ENCODE measurements around the gene UBE2U. TPM values are rescaled to one million over a fixed set of nuclear protein-coding genes. Genes with fewer than 3 reads are reported as not detected.

Gene UBE2U
- total and polyA plus RNA-seq, 2 experiments from 2014 or later: not detected

DNA sequence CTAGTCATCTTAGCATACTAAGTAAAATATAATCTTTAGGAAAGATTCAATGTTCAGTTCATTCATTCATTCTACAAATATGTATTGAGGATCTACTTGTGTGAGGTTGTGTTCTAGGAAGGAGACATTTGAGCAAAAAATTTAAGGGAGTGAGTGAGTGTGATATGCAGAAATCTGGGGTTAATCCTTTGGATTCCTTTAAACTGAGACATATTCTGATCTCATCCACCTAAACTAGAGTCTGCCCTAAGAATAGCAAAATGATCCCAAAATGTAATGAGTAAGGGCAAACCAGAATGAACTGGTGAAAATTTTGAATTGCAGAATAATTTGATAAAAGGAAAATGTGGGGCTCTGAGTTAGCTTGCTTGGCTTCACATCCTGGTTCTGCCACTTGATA lies 8.6 kb downstream of the UBE2U start:
- H3K27ac ChIP-seq (ENCODE audit: low read depth): no peak overlapping the region
- DNase-seq (ENCODE audit: low spot score): no peak

More for the DNA sequence above, 8.6 kb downstream of the UBE2U start:
- H3K4me2 ChIP-seq: no peak overlapping the region
- H2AFZ ChIP-seq: no peak overlapping the region
- H3K4me3 ChIP-seq: no peak overlapping the region
- no peaks in the 10 kb centered on the region for H4K20me1 ChIP-seq (replicated peaks; ENCODE audit: insufficient read depth)
- H3K36me3 ChIP-seq (ENCODE audit: insufficient read depth): no peaks in the 10 kb centered on the region
- no peak overlapping the region for H3K27ac Mint-ChIP-seq
- no peaks in the 10 kb centered on the region for H3K27me3 Mint-ChIP-seq (ENCODE audit: insufficient read depth, low read depth, poor library complexity)
- H3K4me1 Mint-ChIP-seq: no peaks in the 10 kb centered on the region
- H3K27me3 ChIP-seq (ENCODE audit: insufficient read depth): no peaks in the 10 kb centered on the region
- no peaks in the 10 kb centered on the region for H3K9me3 Mint-ChIP-seq
- no peaks in the 10 kb centered on the region for H3K9me2 ChIP-seq (ENCODE audit: insufficient read depth)
- no peaks in the 10 kb centered on the region for H3K79me2 ChIP-seq (replicated peaks; ENCODE audit: insufficient read depth)
- no peaks in the 10 kb centered on the region for H3K36me3 Mint-ChIP-seq (ENCODE audit: low read depth)
- H3K4me1 ChIP-seq (ENCODE audit: insufficient read depth): no peaks in the 10 kb centered on the region
- H3F3A ChIP-seq (replicated peaks; ENCODE audit: low read depth): no peaks in the 10 kb centered on the region
- H3K4me3 Mint-ChIP-seq: no peak overlapping the region
- TF ChIP-seq STAT1 (IDR thresholded peaks at IDR 0.05; ENCODE audit: unreplicated experiment): no peak
- TF ChIP-seq CREB1 (CRISPR knock-in tag; IDR thresholded peaks at IDR 0.05; ENCODE audit: low read depth): no peak
- no peak for TF ChIP-seq NANOG (IDR thresholded peaks at IDR 0.05; ENCODE audit: borderline replicate concordance)
- no peak for TF ChIP-seq ZNF331 (CRISPR knock-in tag; IDR thresholded peaks at IDR 0.05; ENCODE audit: low read depth)
- TF ChIP-seq ZNF114 (CRISPR knock-in tag; IDR thresholded peaks at IDR 0.05): no peak
- TF ChIP-seq EZH2phosphoT487 (IDR thresholded peaks at IDR 0.05; ENCODE audit: unreplicated experiment): no peak
- no peak for TF ChIP-seq POLR2AphosphoS5 (IDR thresholded peaks at IDR 0.05; ENCODE audit: low read depth)
- TF ChIP-seq ETS1 (IDR thresholded peaks at IDR 0.05): no peak
- no peak for TF ChIP-seq EZH2 (IDR thresholded peaks at IDR 0.05; ENCODE audit: low read depth, unreplicated experiment)
- TF ChIP-seq, protein P1, sequence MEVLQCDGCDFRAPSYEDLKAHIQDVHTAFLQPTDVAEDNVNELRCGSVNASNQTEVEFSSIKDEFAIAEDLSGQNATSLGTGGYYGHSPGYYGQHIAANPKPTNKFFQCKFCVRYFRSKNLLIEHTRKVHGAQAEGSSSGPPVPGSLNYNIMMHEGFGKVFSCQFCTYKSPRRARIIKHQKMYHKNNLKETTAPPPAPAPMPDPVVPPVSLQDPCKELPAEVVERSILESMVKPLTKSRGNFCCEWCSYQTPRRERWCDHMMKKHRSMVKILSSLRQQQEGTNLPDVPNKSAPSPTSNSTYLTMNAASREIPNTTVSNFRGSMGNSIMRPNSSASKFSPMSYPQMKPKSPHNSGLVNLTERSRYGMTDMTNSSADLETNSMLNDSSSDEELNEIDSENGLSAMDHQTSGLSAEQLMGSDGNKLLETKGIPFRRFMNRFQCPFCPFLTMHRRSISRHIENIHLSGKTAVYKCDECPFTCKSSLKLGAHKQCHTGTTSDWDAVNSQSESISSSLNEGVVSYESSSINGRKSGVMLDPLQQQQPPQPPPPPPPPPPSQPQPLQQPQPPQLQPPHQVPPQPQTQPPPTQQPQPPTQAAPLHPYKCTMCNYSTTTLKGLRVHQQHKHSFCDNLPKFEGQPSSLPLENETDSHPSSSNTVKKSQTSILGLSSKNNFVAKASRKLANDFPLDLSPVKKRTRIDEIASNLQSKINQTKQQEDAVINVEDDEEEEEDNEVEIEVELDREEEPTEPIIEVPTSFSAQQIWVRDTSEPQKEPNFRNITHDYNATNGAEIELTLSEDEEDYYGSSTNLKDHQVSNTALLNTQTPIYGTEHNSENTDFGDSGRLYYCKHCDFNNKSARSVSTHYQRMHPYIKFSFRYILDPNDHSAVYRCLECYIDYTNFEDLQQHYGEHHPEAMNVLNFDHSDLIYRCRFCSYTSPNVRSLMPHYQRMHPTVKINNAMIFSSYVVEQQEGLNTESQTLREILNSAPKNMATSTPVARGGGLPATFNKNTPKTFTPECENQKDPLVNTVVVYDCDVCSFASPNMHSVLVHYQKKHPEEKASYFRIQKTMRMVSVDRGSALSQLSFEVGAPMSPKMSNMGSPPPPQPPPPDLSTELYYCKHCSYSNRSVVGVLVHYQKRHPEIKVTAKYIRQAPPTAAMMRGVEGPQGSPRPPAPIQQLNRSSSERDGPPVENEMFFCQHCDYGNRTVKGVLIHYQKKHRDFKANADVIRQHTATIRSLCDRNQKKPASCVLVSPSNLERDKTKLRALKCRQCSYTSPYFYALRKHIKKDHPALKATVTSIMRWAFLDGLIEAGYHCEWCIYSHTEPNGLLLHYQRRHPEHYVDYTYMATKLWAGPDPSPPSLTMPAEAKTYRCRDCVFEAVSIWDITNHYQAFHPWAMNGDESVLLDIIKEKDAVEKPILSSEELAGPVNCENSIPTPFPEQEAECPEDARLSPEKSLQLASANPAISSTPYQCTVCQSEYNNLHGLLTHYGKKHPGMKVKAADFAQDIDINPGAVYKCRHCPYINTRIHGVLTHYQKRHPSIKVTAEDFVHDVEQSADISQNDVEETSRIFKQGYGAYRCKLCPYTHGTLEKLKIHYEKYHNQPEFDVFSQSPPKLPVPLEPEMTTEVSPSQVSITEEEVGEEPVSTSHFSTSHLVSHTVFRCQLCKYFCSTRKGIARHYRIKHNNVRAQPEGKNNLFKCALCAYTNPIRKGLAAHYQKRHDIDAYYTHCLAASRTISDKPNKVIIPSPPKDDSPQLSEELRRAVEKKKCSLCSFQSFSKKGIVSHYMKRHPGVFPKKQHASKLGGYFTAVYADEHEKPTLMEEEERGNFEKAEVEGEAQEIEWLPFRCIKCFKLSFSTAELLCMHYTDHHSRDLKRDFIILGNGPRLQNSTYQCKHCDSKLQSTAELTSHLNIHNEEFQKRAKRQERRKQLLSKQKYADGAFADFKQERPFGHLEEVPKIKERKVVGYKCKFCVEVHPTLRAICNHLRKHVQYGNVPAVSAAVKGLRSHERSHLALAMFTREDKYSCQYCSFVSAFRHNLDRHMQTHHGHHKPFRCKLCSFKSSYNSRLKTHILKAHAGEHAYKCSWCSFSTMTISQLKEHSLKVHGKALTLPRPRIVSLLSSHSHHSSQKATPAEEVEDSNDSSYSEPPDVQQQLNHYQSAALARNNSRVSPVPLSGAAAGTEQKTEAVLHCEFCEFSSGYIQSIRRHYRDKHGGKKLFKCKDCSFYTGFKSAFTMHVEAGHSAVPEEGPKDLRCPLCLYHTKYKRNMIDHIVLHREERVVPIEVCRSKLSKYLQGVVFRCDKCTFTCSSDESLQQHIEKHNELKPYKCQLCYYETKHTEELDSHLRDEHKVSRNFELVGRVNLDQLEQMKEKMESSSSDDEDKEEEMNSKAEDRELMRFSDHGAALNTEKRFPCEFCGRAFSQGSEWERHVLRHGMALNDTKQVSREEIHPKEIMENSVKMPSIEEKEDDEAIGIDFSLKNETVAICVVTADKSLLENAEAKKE (CRISPR knock-in tag; IDR thresholded peaks at IDR 0.05): no peak
- TF ChIP-seq, protein P2, sequence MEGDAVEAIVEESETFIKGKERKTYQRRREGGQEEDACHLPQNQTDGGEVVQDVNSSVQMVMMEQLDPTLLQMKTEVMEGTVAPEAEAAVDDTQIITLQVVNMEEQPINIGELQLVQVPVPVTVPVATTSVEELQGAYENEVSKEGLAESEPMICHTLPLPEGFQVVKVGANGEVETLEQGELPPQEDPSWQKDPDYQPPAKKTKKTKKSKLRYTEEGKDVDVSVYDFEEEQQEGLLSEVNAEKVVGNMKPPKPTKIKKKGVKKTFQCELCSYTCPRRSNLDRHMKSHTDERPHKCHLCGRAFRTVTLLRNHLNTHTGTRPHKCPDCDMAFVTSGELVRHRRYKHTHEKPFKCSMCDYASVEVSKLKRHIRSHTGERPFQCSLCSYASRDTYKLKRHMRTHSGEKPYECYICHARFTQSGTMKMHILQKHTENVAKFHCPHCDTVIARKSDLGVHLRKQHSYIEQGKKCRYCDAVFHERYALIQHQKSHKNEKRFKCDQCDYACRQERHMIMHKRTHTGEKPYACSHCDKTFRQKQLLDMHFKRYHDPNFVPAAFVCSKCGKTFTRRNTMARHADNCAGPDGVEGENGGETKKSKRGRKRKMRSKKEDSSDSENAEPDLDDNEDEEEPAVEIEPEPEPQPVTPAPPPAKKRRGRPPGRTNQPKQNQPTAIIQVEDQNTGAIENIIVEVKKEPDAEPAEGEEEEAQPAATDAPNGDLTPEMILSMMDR (conservative IDR thresholded peaks at IDR 0.05; ENCODE audit: low read depth in 2 of 2): no peak
- TF ChIP-seq REST (IDR thresholded peaks at IDR 0.05; ENCODE audit: unreplicated experiment): no peak
- TF ChIP-seq JUNB (IDR thresholded peaks at IDR 0.05; ENCODE audit: unreplicated experiment): no peak
- no peak for ATAC-seq

All from GM23338 (cell line).